ENCODE data around the gene FAM89A.
"Not testable (repeated sequence)": the region's sequence is repeated elsewhere in the genome, so short reads cannot be mapped to it uniquely, and the experiment has no call there.

FAM89A gene

DNA sequence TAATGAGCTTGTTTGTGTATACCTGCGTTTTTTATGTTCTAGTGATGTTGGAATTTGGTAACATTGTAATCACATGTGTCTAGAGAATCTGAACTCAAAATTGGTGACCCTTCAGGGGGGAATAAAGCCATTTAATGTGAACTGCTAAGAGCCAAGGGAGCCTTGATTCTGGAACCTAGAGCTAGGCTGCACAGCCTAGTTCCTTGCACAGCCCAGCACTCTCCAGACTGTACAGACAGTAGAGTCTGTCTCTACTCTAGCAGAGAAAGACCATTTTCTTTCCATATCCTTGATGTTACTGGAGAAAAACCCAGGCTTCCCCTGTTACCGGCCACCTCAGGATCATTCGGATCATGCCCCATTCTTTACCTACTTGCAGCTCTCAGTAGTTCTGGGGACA lies 52.6 kb downstream of the FAM89A start:
- H3K4me3 ChIP-seq (ENCODE audit: low read depth, low read length) = no peak overlapping the region
- no peak for DNase-seq (ENCODE audit: low read depth)
- TF ChIP-seq, protein P1, sequence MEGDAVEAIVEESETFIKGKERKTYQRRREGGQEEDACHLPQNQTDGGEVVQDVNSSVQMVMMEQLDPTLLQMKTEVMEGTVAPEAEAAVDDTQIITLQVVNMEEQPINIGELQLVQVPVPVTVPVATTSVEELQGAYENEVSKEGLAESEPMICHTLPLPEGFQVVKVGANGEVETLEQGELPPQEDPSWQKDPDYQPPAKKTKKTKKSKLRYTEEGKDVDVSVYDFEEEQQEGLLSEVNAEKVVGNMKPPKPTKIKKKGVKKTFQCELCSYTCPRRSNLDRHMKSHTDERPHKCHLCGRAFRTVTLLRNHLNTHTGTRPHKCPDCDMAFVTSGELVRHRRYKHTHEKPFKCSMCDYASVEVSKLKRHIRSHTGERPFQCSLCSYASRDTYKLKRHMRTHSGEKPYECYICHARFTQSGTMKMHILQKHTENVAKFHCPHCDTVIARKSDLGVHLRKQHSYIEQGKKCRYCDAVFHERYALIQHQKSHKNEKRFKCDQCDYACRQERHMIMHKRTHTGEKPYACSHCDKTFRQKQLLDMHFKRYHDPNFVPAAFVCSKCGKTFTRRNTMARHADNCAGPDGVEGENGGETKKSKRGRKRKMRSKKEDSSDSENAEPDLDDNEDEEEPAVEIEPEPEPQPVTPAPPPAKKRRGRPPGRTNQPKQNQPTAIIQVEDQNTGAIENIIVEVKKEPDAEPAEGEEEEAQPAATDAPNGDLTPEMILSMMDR (conservative IDR thresholded peaks at IDR 0.05; ENCODE audit: low read depth, low read length) = no peak

DNA sequence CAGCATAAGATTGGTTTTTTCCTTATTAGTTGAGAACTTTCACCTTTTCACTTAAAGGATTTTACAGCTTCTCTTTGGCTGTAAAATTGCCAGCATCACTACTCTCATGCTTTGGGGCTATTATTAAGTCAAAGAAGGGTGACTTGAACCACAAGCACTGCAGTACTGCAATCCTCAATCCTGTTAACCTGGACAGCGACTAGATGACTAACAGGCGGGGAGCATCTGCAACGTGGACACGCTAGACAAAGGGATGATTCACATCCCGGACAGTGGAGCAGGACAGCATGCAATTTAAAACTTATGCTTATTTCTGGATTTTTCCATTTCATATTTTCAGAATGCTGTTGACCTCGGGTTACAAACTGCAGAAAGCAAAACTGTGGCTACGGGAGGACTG lies 53.1 kb downstream of the FAM89A start:
- TF ChIP-seq, protein P1 (conservative IDR thresholded peaks at IDR 0.05; ENCODE audit: low read depth, low read length) = no peak
- no peak overlapping the region for H3K4me3 ChIP-seq (ENCODE audit: low read depth, low read length)

DNA sequence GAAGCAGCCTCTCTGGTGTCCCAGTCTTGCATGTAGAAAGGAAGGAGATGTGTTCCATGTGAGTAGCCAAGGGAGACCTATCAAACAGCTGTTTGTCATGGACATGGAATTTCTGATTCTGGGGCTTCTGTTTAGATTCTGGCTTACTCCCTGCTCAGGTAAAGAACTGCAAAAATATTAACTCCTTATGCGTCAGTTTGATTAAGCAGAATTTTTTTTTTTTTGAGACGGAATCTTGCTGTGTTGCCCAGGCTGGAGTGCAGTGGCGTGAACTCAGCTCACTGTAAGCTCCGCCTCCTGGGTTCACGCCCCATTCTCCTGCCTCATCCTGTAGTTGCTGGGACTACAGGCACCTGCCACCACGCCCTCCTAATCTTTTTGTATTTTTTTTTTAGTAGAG lies 54.3 kb downstream of the FAM89A start:
- DNase-seq (ENCODE audit: low read depth) = no peak
- TF ChIP-seq, protein P1 (conservative IDR thresholded peaks at IDR 0.05; ENCODE audit: low read depth, low read length) = no peak
- no peak overlapping the region for H3K4me3 ChIP-seq (ENCODE audit: low read depth, low read length)

More for the DNA sequence above, 53.1 kb downstream of the FAM89A start:
- DNase-seq (ENCODE audit: low read depth) = peak; percentile 69

DNA sequence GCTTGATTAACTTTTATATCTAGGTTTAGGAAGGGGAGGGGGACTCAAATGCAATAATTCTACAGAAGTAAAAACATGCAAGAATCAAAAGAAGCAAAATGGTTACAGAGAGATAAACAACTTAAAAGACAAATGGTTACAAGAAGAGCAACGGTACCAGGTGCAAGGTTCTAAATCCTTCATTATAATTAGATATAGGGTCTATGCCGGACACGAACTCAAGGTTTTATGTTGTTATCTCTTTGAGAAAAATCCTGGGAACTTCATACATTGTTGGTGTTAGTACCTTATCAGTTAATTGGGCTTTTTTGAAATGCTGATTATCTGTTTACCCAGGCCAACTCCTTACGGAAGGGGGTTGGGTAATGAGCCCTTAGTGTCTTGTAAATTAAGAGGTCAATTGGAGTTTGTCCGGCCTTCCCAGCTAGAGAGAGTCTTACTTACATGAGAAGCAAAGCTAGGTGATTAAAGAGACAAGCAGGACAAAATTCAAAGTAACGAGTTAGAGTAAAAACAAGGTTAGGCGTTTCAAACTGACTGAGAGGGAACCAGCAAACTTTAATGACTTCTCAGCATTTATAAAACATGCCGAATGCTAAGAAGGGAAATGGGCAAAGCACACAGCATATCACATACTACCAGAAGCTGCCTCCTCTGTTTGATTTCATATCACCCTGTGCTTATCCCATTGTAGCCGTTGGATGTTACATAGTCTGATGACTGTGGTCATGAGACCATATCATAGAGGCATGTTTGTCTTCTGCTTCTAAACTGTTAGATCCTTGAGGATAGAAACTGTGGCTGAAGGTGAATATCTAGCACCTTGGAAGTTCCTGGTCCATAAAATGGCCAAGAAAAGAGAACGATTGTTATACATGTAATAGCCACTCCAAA lies 55.2 kb downstream of the FAM89A start:
- not testable (repeated sequence) for H3K4me3 ChIP-seq (ENCODE audit: low read depth, low read length); DNase-seq (ENCODE audit: low read depth)

DNA sequence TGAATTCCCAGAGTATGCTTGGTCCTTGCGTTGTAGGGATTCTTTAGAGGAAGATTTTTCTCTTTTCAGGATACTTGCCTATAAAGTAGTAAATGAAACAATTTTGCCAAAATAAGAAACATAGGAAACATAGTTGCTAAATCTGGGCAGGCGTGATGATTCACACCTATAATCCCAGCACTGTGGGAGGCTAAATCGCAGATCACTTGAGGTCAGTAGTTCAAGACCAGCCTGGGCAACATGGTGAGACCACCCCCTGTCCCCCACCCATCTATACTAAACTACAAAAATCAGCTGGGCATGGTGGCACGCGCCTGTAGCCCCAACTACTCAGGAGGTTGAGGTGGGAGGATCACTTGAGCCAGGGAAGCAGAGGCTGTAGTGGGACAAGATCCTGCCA lies 56.2 kb downstream of the FAM89A start:
- TF ChIP-seq, protein P1 (conservative IDR thresholded peaks at IDR 0.05; ENCODE audit: low read depth, low read length) = no peak
- DNase-seq (ENCODE audit: low read depth) = no peak
- H3K4me3 ChIP-seq (ENCODE audit: low read depth, low read length) = no peak overlapping the region

DNA sequence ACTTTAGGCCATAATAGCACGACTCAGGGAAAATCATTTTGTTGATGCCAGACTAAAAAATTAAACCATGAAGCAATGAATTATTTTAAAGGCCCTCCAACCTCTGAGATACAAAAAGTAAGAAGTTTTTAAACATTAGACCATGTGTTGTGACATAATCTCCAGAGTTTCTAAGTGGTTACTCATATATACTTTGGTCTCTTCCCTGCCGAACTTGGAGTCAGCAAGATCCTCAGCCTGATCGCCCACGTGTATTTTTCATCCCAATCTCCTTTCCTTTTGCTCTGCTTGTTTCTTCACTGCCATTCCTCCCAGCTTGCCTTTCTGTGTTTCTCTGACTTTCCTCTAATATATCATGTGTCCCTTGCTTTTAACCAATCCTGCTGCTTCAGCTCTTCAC lies 57.4 kb downstream of the FAM89A start:
- TF ChIP-seq, protein P1 (conservative IDR thresholded peaks at IDR 0.05; ENCODE audit: low read depth, low read length) = no peak
- H3K4me3 ChIP-seq (ENCODE audit: low read depth, low read length) = no peak overlapping the region
- DNase-seq (ENCODE audit: low read depth) = peak; percentile 79

DNA sequence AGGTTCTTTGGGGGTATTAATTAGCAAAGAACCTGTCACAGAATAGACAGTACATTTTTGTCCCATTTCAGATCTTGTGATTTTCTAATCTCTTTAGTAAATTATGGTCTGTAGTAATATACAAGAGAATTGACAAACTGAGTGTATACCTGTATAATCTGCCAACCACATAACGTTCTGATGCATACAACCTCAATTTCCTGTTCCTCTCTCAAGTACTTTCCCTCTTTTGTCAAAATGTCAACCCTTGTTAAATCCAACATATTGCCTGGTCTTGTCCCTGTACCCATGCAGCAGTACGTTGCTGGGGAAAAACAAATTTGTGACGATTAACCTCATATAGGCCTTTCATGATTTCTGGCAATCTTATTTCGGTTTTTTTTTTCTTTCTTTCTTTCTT lies 60.1 kb downstream of the FAM89A start:
- DNase-seq (ENCODE audit: low read depth) = no peak
- H3K4me3 ChIP-seq (ENCODE audit: low read depth, low read length) = no peak overlapping the region
- TF ChIP-seq, protein P1 (conservative IDR thresholded peaks at IDR 0.05; ENCODE audit: low read depth, low read length) = no peak

All from choroid plexus epithelial cell (primary cell).